Kidney epithelial cell (primary cell): ENCODE results near the gene AGBL1. TPM values are rescaled to one million over a fixed set of nuclear protein-coding genes. Genes with fewer than 3 reads are reported as not detected.

Experiments used
- DNase-seq: peaks from one replicate; pipeline ENCODE4 v3.0.0-alpha.2; 2010; ENCODE audit warnings: low read depth
- H3K27me3 ChIP-seq: 2 replicates; pipeline ENCODE4 v1.6.0; 2011; ENCODE audit warnings: low read length; ENCODE audit not compliant: control insufficient read depth, insufficient read depth
- H3K36me3 ChIP-seq: 2 replicates; pipeline ENCODE4 v1.5.1; 2011; ENCODE audit warnings: low read length; ENCODE audit not compliant: control insufficient read depth, insufficient read depth
- H3K4me3 ChIP-seq: 2 replicates; pipeline ENCODE4 v1.5.1; 2011; ENCODE audit warnings: low read depth, mild to moderate bottlenecking, control low read depth, low read length
- CTCF ChIP-seq: IDR thresholded peaks from 2 replicates; pipeline ENCODE4 v1.5.1; 2011; ENCODE audit warnings: mild to moderate bottlenecking, moderate library complexity, low read length, control low read depth, inconsistent platforms; ENCODE audit not compliant: insufficient read depth, poor library complexity, severe bottlenecking
- total RNA-seq: library from RNA; depleted of rRNA; stranded (reverse); fragments of >200 nt; gene quantifications from 2 replicates; pipeline ENCODE4 v1.2.3, GENCODE V29; 2015

Gene AGBL1
- total RNA-seq, 1 donor from 2014 or later: not detected

GRCh38 chr15:86735247-86736040, 655.8 kb downstream of the AGBL1 start:
- Histone ChIP-seq H3K36me3 (no peaks in the 10 kb centered on the region), H3K27me3 (no peaks in the 10 kb centered on the region), H3K4me3 (no peak overlapping the region)
- DNase-seq: no peak
- TF ChIP-seq CTCF: no peak

- no peaks in the 10 kb centered on the region for H3K27me3 ChIP-seq
- no peak for DNase-seq
- H3K36me3 ChIP-seq: no peaks in the 10 kb centered on the region
- H3K4me3 ChIP-seq: no peak overlapping the region
- no peak for TF ChIP-seq CTCF
Measured at GRCh38 chr15:86741917-86742316, 662.2 kb downstream of the AGBL1 start.

GRCh38 chr15:86743283-86743903, 663.7 kb downstream of the AGBL1 start:
- no peaks in the 10 kb centered on the region for H3K27me3 ChIP-seq
- H3K36me3 ChIP-seq: no peaks in the 10 kb centered on the region
- no peak for DNase-seq
- peak; percentile 64 for TF ChIP-seq CTCF
- H3K4me3 ChIP-seq: no peak overlapping the region

- Histone ChIP-seq H3K27me3 (no peaks in the 10 kb centered on the region), H3K36me3 (no peaks in the 10 kb centered on the region), H3K4me3 (no peak overlapping the region)
- DNase-seq: no peak
- TF ChIP-seq CTCF: no peak
Measured at GRCh38 chr15:86744198-86744780, 664.6 kb downstream of the AGBL1 start.

GRCh38 chr15:86751116-86751515, 671.4 kb downstream of the AGBL1 start:
- no peak for DNase-seq
- H3K36me3 ChIP-seq: no peaks in the 10 kb centered on the region
- no peak for TF ChIP-seq CTCF
- no peaks in the 10 kb centered on the region for H3K27me3 ChIP-seq
- H3K4me3 ChIP-seq: no peak overlapping the region
